Measurements from ENCODE around the gene KLHL26. TPM values are rescaled to one million over a fixed set of nuclear protein-coding genes. Genes with fewer than 3 reads are reported as not detected.

KLHL26 gene
- total RNA-seq, 2 donors from 2014 or later: 7.3 to 14.7 TPM

GRCh38 chr19:18646535-18647370 is 9.9 kb downstream of the KLHL26 start:
- intact Hi-C loops (cut with DNase I): no loop called here
- no peak for DNase-seq
- Histone ChIP-seq H3K9me3 (no peaks in the 10 kb centered on the region), H3K4me1 (no peaks in the 10 kb centered on the region), H3K27me3 (no peaks in the 10 kb centered on the region), H3K36me3 (no peaks in the 10 kb centered on the region), H3K27ac (no peak overlapping the region), H3K4me3 (no peak overlapping the region), H3K9ac (ENCODE audit: low read depth in 2 of 2, low read length in 2 of 2) (no peak overlapping the region)
- TF ChIP-seq CTCF (IDR thresholded peaks at IDR 0.05): no peak

- H3K36me3 ChIP-seq: no peaks in the 10 kb centered on the region
- H3K9ac ChIP-seq (ENCODE audit: low read depth in 2 of 2, low read length in 2 of 2): no peak overlapping the region
- intact Hi-C loops (cut with DNase I): no loop called here
- no peak overlapping the region for H3K4me3 ChIP-seq
- TF ChIP-seq CTCF (IDR thresholded peaks at IDR 0.05): no peak
- no peaks in the 10 kb centered on the region for H3K4me1 ChIP-seq
- H3K9me3 ChIP-seq: no peaks in the 10 kb centered on the region
- no peak for DNase-seq
- no peak overlapping the region for H3K27ac ChIP-seq
- no peaks in the 10 kb centered on the region for H3K27me3 ChIP-seq
Measured at GRCh38 chr19:18647371-18647767, 10.5 kb downstream of the KLHL26 start.

GRCh38 chr19:18647807-18648206 is 11.0 kb downstream of the KLHL26 start:
- H3K27ac ChIP-seq: no peak overlapping the region
- no peaks in the 10 kb centered on the region for H3K36me3 ChIP-seq
- DNase-seq: no peak
- intact Hi-C loops (cut with DNase I): no loop called here
- no peaks in the 10 kb centered on the region for H3K27me3 ChIP-seq
- H3K9me3 ChIP-seq: no peaks in the 10 kb centered on the region
- H3K4me1 ChIP-seq: no peaks in the 10 kb centered on the region
- no peak overlapping the region for H3K4me3 ChIP-seq
- no peak for TF ChIP-seq CTCF (IDR thresholded peaks at IDR 0.05)
- H3K9ac ChIP-seq (ENCODE audit: low read depth in 2 of 2, low read length in 2 of 2): no peak overlapping the region

- TF ChIP-seq CTCF (IDR thresholded peaks at IDR 0.05): no peak
- DNase-seq: no peak
- intact Hi-C loops (cut with DNase I): no loop called here
- no peaks in the 10 kb centered on the region for H3K27me3 ChIP-seq
- H3K9me3 ChIP-seq: no peaks in the 10 kb centered on the region
- H3K9ac ChIP-seq (ENCODE audit: low read depth in 2 of 2, low read length in 2 of 2): no peak overlapping the region
- peak overlapping the region; percentile 63 for H3K27ac ChIP-seq
- H3K4me3 ChIP-seq: no peak overlapping the region
- no peaks in the 10 kb centered on the region for H3K4me1 ChIP-seq
- H3K36me3 ChIP-seq: no peaks in the 10 kb centered on the region
Measured at GRCh38 chr19:18648973-18649315, 12.1 kb downstream of the KLHL26 start.

GRCh38 chr19:18649371-18650020 is 12.7 kb downstream of the KLHL26 start:
- no peaks in the 10 kb centered on the region for H3K36me3 ChIP-seq
- no peaks in the 10 kb centered on the region for H3K4me1 ChIP-seq
- peak; percentile 53 for DNase-seq
- no peaks in the 10 kb centered on the region for H3K27me3 ChIP-seq
- intact Hi-C loops (cut with DNase I): no loop called here
- H3K4me3 ChIP-seq: no peak overlapping the region
- TF ChIP-seq CTCF (IDR thresholded peaks at IDR 0.05): no peak
- H3K9me3 ChIP-seq: no peaks in the 10 kb centered on the region
- peak overlapping the region; percentile 63 for H3K27ac ChIP-seq
- H3K9ac ChIP-seq (ENCODE audit: low read depth in 2 of 2, low read length in 2 of 2): peak overlapping the region in 1 of 2 donors; percentile 12

All from colonic mucosa (tissue), 4 donors.